Prostate gland (tissue), 2 donors: ENCODE results near the gene ALDOB. TPM values are rescaled to one million over a fixed set of nuclear protein-coding genes. Genes with fewer than 3 reads are reported as not detected.

Source experiments
- DNase-seq: peaks from one replicate; pipeline ENCODE4 v3.0.0-alpha.2; 2019; ENCODE audit warnings: low spot score
- H3K27ac ChIP-seq, 2 donors: fragments of 200-600 bp; sonication (generic); 2 replicates each; pipeline ENCODE4 v1.5.1; 2017 to 2019
- H3K27me3 ChIP-seq: fragments of 200-600 bp; sonication (generic); replicated peaks from 2 replicates; pipeline ENCODE4 v1.5.1; 2019; ENCODE audit not compliant: insufficient read depth
- H3K36me3 ChIP-seq, 2 donors: fragments of 200-600 bp; sonication (generic); 1 replicate in 1 of 2; 2 replicates in 1 of 2; pipeline versions ENCODE4 v1.5.1 to v1.8.1; 2017 to 2019
- H3K4me1 ChIP-seq: fragments of 200-600 bp; sonication (generic); replicated peaks from 2 replicates; pipeline ENCODE4 v1.5.1; 2019
- H3K4me3 ChIP-seq, 2 donors: fragments of 200-600 bp; sonication (generic); 2 replicates each; pipeline ENCODE4 v1.5.1; 2017 to 2019
- H3K9me3 ChIP-seq: fragments of 200-600 bp; sonication (generic); 2 replicates; pipeline ENCODE4 v1.5.1; 2017
- POLR2A ChIP-seq: fragments of 450-650 bp; IDR thresholded peaks from one replicate; pipeline ENCODE4 v1.6.1; 2016; ENCODE audit warnings: antibody characterized with exemption, mild to moderate bottlenecking
- POLR2AphosphoS5 ChIP-seq: sonication (generic); formaldehyde crosslinking; IDR thresholded peaks from one replicate; pipeline ENCODE4 v1.6.1; 2017; ENCODE audit warnings: antibody characterized with exemption
- WGBS: methylation state at CpG from one replicate; pipeline ENCODE4 v1.1.5; 2018; 5-methylcytosine and 5-hydroxymethylcytosine counted together
- intact Hi-C: fragments of 100-400 bp; cut with DNase I; formaldehyde crosslinking; loops from one replicate; pipeline ENCODE4 v1.14.2; 2022
- total RNA-seq, 2 donors: library from RNA; depleted of rRNA; stranded (reverse); fragments of >200 nt; gene quantifications; one replicate each; pipeline ENCODE4 v1.1.0, GENCODE V29; 2016
- TF ChIP-seq, protein P1 (sequence below), 4 experiments: fragments of 200-600 bp in 2 of 4; fragments of 450-650 bp in 2 of 4; sonication (generic) in 2 of 4; IDR thresholded peaks; 1 replicate in 3 of 4; 2 replicates in 1 of 4; pipeline ENCODE4 v1.5.1; 2016 to 2019; ENCODE audit warnings: antibody characterized with exemption in 4 of 4, mild to moderate bottlenecking in 2 of 4, moderate library complexity in 2 of 4

ALDOB gene
- total RNA-seq, 2 donors from 2014 or later: not detected

DNA sequence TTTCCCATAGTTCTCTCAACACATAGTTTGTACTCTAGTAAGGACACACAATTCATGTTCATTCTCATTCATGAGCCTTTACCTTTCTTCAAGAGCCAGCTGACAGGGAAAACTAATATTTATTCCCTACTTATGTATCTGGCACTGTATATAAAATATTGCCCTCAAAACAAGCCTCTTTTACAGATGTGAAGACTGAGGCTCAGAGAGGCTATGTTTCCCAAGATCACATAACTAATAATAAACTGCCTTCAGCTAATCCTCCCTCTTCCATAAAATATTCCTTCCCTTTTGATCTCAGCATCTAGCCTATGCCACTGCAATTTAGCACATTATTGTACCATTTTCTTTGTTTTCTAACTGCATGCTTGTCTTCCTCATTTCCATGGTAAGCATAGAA is 18.2 kb downstream of the ALDOB start:
- Histone ChIP-seq H3K4me3 (no peak overlapping the region), H3K4me1 (no peaks in the 10 kb centered on the region), H3K36me3 (no peaks in the 10 kb centered on the region), H3K27me3 (no peaks in the 10 kb centered on the region), H3K9me3 (no peaks in the 10 kb centered on the region), H3K27ac (no peak overlapping the region)
- intact Hi-C loops: no loop called here
- no peak for DNase-seq
- TF ChIP-seq POLR2A: no peak
- TF ChIP-seq, protein P1, sequence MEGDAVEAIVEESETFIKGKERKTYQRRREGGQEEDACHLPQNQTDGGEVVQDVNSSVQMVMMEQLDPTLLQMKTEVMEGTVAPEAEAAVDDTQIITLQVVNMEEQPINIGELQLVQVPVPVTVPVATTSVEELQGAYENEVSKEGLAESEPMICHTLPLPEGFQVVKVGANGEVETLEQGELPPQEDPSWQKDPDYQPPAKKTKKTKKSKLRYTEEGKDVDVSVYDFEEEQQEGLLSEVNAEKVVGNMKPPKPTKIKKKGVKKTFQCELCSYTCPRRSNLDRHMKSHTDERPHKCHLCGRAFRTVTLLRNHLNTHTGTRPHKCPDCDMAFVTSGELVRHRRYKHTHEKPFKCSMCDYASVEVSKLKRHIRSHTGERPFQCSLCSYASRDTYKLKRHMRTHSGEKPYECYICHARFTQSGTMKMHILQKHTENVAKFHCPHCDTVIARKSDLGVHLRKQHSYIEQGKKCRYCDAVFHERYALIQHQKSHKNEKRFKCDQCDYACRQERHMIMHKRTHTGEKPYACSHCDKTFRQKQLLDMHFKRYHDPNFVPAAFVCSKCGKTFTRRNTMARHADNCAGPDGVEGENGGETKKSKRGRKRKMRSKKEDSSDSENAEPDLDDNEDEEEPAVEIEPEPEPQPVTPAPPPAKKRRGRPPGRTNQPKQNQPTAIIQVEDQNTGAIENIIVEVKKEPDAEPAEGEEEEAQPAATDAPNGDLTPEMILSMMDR (IDR thresholded peaks at IDR 0.05): no peak
- TF ChIP-seq POLR2AphosphoS5: no peak

DNA sequence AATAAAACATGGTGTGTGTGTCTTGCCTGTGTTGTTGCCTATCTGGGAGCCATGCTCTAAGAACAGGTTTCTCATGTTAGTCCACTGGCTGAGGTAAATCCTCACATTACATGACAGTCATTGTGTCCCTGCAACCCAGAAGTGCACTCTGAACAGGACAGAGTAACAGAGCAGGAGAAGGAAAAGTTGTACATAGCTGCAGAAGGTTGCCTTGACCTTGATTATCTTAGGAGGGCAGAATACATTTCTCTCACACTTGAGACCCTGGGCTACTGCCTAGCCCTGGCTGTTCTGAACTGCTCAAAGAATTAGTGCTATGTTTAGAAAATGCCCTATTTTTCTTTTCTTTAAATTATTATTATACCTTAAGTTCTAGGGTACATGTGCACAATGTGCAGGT is 20.0 kb downstream of the ALDOB start:
- Histone ChIP-seq H3K36me3 (no peaks in the 10 kb centered on the region), H3K9me3 (no peaks in the 10 kb centered on the region), H3K27me3 (no peaks in the 10 kb centered on the region), H3K4me1 (no peaks in the 10 kb centered on the region), H3K27ac (no peak overlapping the region), H3K4me3 (no peak overlapping the region)
- no peak for DNase-seq
- intact Hi-C loops: no loop called here
- no peak for TF ChIP-seq POLR2A
- TF ChIP-seq POLR2AphosphoS5: no peak
- TF ChIP-seq, protein P1 (IDR thresholded peaks at IDR 0.05): no peak

DNA sequence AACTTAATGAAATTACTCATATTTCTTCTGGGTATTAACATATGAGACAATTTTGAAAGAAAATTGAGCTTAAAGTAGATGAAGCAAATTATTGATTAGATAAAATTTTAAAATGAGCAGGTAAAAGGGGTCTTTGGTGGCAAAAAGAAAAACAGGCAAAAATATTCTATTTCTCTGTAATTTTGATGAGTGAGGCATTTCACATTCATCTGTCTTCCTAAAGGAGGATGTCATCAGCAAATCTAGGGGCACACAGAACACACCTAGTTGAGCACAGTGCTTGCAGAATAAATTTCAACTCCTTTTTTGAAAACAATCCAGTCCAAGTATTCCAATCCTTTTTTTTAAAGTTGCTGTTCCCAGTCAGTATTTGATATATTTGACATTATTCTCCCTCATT is 20.7 kb downstream of the ALDOB start:
- H3K9me3 ChIP-seq: no peaks in the 10 kb centered on the region
- TF ChIP-seq POLR2A: no peak
- TF ChIP-seq, protein P1 (IDR thresholded peaks at IDR 0.05): no peak
- TF ChIP-seq POLR2AphosphoS5: no peak
- no peaks in the 10 kb centered on the region for H3K4me1 ChIP-seq
- DNase-seq: no peak
- intact Hi-C loops: no loop called here
- H3K36me3 ChIP-seq: no peaks in the 10 kb centered on the region
- H3K27me3 ChIP-seq: no peaks in the 10 kb centered on the region
- H3K27ac ChIP-seq: no peak overlapping the region
- H3K4me3 ChIP-seq: no peak overlapping the region

DNA sequence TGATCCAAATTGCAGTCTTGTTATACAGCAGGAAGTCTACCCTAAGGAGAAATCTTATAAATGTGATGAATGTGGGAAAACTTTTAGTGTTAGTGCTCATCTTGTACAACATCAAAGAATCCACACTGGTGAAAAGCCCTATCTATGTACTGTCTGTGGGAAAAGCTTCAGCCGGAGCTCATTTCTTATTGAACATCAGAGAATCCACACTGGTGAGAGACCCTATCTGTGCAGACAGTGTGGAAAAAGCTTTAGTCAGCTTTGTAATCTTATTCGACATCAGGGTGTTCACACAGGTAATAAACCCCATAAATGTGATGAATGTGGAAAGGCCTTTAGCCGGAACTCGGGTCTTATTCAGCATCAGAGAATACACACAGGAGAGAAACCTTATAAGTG is 26.5 kb downstream of the ALDOB start:
- H3K27me3 ChIP-seq: no peaks in the 10 kb centered on the region
- 96% methylated on average over 4 of the region's 4 CpGs for WGBS
- H3K4me1 ChIP-seq: no peaks in the 10 kb centered on the region
- TF ChIP-seq POLR2A (no peak), POLR2AphosphoS5 (no peak)
- TF ChIP-seq, protein P1 (IDR thresholded peaks at IDR 0.05): no peak
- no peak overlapping the region for H3K27ac ChIP-seq
- H3K4me3 ChIP-seq: no peak overlapping the region
- no peaks in the 10 kb centered on the region for H3K9me3 ChIP-seq
- intact Hi-C loops: no loop called here
- no peak for DNase-seq
- H3K36me3 ChIP-seq: peaks cover 13 to 15% of the 10 kb centered on the region in 2 donors

DNA sequence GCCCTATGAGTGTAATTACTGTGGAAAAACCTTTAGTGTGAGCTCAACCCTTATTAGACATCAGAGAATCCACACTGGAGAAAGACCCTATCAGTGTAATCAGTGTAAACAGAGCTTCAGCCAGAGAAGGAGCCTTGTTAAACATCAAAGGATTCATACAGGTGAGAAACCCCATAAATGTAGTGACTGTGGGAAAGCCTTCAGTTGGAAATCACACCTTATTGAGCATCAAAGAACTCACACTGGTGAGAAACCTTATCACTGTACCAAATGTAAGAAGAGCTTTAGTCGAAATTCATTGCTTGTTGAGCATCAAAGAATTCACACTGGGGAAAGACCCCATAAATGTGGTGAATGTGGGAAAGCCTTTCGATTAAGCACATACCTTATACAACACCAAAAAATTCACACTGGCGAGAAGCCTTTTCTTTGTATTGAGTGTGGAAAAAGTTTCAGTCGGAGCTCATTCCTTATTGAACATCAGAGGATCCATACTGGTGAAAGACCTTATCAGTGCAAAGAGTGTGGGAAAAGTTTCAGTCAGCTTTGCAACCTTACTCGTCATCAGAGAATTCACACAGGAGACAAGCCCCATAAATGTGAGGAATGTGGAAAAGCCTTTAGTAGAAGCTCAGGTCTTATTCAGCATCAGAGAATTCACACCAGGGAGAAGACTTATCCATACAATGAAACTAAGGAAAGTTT is 27.0 kb downstream of the ALDOB start:
- 93% methylated on average over 5 of the region's 5 CpGs for WGBS
- intact Hi-C loops: no loop called here
- H3K36me3 ChIP-seq: peaks cover 13 to 20% of the 10 kb centered on the region in 2 donors

More for the DNA sequence above, 27.0 kb downstream of the ALDOB start:
- TF ChIP-seq POLR2A (no peak), POLR2AphosphoS5 (no peak)
- TF ChIP-seq, protein P1 (IDR thresholded peaks at IDR 0.05): no peak
- no peak for DNase-seq
- Histone ChIP-seq H3K4me1 (no peaks in the 10 kb centered on the region), H3K9me3 (no peaks in the 10 kb centered on the region), H3K27ac (no peak overlapping the region), H3K27me3 (no peaks in the 10 kb centered on the region), H3K4me3 (no peak overlapping the region)
